HG02588 (cell line): ENCODE data around the gene TRMT1.

ENCODE experiments used
- ATAC-seq: cut with Tn5 transposase; IDR thresholded peaks from one replicate; pipeline ENCODE4 v1.9.1; 2021; ENCODE audit warnings: mild to moderate bottlenecking, moderate library complexity; ENCODE audit not compliant: unreplicated experiment

Gene TRMT1

GRCh38 chr19:13103581-13104359, 12.8 kb downstream of the TRMT1 start:
- ATAC-seq, result no peak

- peak; percentile 30 for ATAC-seq
These were observed 13.6 kb downstream of the TRMT1 start, which contains the start of gene LYL1 for GRCh38 chr19:13102666-13103580. Gene LYL1, minus strand, starts transcription at chr19:13102858. Its CDS starts 1,687 bp downstream, at chr19:13101171.

- no peak for ATAC-seq
These were observed 14.2 kb downstream of the TRMT1 start for GRCh38 chr19:13102416-13102665.

GRCh38 chr19:13101590-13102415, 14.7 kb downstream of the TRMT1 start:
- no peak for ATAC-seq

GRCh38 chr19:13100841-13101589, 15.5 kb downstream of the TRMT1 start:
- no peak for ATAC-seq

GRCh38 chr19:13100031-13100588, 16.4 kb downstream of the TRMT1 start:
- ATAC-seq, result no peak

GRCh38 chr19:13099073-13099999, 17.2 kb downstream of the TRMT1 start:
- ATAC-seq, result no peak

- no peak for ATAC-seq
These were observed 18.1 kb downstream of the TRMT1 start for GRCh38 chr19:13098277-13099072.

- no peak for ATAC-seq
These were observed 18.9 kb downstream of the TRMT1 start for GRCh38 chr19:13097463-13098258.

- ATAC-seq, result no peak
These were observed 19.5 kb downstream of the TRMT1 start for GRCh38 chr19:13097033-13097462.

- ATAC-seq, result no peak
These were observed 20.3 kb downstream of the TRMT1 start for GRCh38 chr19:13095934-13096927.

GRCh38 chr19:13095393-13095784, 21.2 kb downstream of the TRMT1 start:
- no peak for ATAC-seq

- no peak for ATAC-seq
These were observed 21.7 kb downstream of the TRMT1 start for GRCh38 chr19:13094771-13095392.

GRCh38 chr19:13094106-13094504, 22.4 kb downstream of the TRMT1 start:
- no peak for ATAC-seq

- ATAC-seq, result peak; percentile 48
These were observed 23.0 kb downstream of the TRMT1 start for GRCh38 chr19:13093407-13094105.
